CD4-positive, CD25-positive, alpha-beta regulatory T cell (primary cell): ENCODE data around the gene IRS2. TPM values are rescaled to one million over a fixed set of nuclear protein-coding genes. Genes with fewer than 3 reads are reported as not detected.

Experiments
- ATAC-seq, 2 donors: fragments of 150-1000 bp; cut with Tn5 transposase; one replicate each; pipeline ENCODE4 v1.10.0; 2021; ENCODE audit warnings: low read depth in 2 of 2, moderate number of reproducible peaks in 2 of 2, moderate library complexity in 1 of 2
- DNase-seq, 3 donors: peaks; one replicate each; pipeline versions ENCODE4 v3.0.0 to v3.0.0-alpha.2; 2012 to 2022; ENCODE audit warnings: mixed read lengths in 1 of 3
- H3K27ac ChIP-seq: one replicate; pipeline ENCODE4 v1.7.0; 2013; ENCODE audit warnings: mild to moderate bottlenecking, low read length; ENCODE audit not compliant: insufficient read depth, poor library complexity, severe bottlenecking
- H3K27me3 ChIP-seq: one replicate; pipeline ENCODE4 v1.7.0; 2013; ENCODE audit warnings: low read length; ENCODE audit not compliant: control insufficient read depth, insufficient read depth
- H3K36me3 ChIP-seq: one replicate; pipeline ENCODE4 v1.7.0; 2013; ENCODE audit warnings: mild to moderate bottlenecking, low read length, moderate library complexity; ENCODE audit not compliant: control insufficient read depth, insufficient read depth
- H3K4me1 ChIP-seq: 2 replicates; pipeline ENCODE4 v1.7.0; 2013; ENCODE audit warnings: mild to moderate bottlenecking, low read length; ENCODE audit not compliant: insufficient read depth, control insufficient read depth, poor library complexity, severe bottlenecking
- H3K4me3 ChIP-seq: one replicate; pipeline ENCODE4 v1.7.0; 2013; ENCODE audit warnings: low read depth, mild to moderate bottlenecking, low read length, moderate library complexity
- H3K9me3 ChIP-seq, 2 experiments: 1 replicate in 1 of 2; 2 replicates in 1 of 2; pipeline ENCODE4 v1.7.0; 2013; ENCODE audit warnings: low read length in 2 of 2, mild to moderate bottlenecking in 1 of 2, moderate library complexity in 1 of 2; ENCODE audit not compliant: control insufficient read depth in 2 of 2
- H3K27ac Mint-ChIP-seq, 3 donors: one replicate each; pipeline ENCODE4 v1.8.0; 2020 to 2022; ENCODE audit warnings: mild to moderate bottlenecking in 3 of 3, mixed read lengths in 3 of 3, moderate library complexity in 2 of 3
- H3K27me3 Mint-ChIP-seq: one replicate; pipeline ENCODE4 v1.8.0; 2022; ENCODE audit warnings: mild to moderate bottlenecking, mixed read lengths
- H3K36me3 Mint-ChIP-seq: one replicate; pipeline ENCODE4 v1.8.0; 2020; ENCODE audit warnings: mixed read lengths
- H3K4me1 Mint-ChIP-seq, 4 donors: one replicate each; pipeline ENCODE4 v1.8.0; 2020 to 2022; ENCODE audit warnings: mixed read lengths in 4 of 4, mild to moderate bottlenecking in 1 of 4
- H3K4me3 Mint-ChIP-seq, 4 donors: one replicate each; pipeline ENCODE4 v1.8.0; 2020 to 2022; ENCODE audit warnings: mild to moderate bottlenecking in 4 of 4, mixed read lengths in 4 of 4, moderate library complexity in 3 of 4
- H3K9me3 Mint-ChIP-seq, 7 donors: one replicate each; pipeline ENCODE4 v1.8.0; 2020 to 2022; ENCODE audit warnings: mixed read lengths in 7 of 7, mild to moderate bottlenecking in 3 of 7, moderate library complexity in 2 of 7
- polyA plus RNA-seq, 4 donors: library from polyadenylated mRNA; unstranded; fragments of 300-500 nt; fragmentation: Illumina TruSeq; gene quantifications; one replicate each; pipeline ENCODE4 v1.2.3, GENCODE V29; 2021
- total RNA-seq: library from RNA; stranded (reverse); gene quantifications from one replicate; pipeline ENCODE4 v1.2.3, GENCODE V29; 2022

The IRS2 gene
- total and polyA plus RNA-seq, 5 donors from 2014 or later: 1.9 to 86.7 (median 2.7) TPM

DNA sequence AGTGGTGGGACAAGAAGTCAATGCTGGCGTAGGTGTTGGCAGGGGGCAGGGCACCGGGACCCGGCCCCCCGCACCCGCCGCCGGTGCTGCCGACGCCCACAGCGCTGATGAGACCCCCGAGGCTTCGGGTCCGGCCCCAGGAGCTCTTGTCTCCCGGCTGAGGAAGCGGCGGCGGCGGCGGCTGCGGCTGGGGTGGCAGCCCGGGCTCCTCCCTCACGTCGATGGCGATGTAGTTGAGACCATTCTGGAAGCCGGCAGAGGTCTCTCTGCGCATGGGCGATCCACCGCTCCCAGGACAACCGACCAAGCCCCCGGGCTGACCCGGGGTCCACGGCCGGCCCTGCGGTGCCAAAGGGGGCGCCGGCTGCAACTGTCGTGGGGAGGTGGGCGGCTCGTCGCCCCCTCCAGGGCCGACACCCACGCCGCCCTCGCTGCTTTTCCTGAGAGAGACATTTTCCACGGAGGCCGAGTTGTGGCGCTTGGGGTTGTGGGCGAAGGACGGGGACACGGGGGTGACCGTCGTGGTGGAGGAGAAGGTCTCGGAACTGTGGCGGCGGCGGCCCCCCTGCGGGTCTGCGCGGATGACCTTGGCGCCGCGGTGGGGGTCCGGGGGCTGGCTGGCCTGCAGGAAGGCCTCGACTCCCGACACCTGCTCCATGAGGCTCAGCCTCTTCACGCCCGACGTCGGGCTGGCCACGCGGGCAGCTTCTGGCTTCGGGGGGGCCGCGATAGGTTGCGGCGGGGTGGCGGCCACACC, 4.1 kb downstream of the IRS2 start:
- no peak overlapping the region for H3K27ac ChIP-seq
- H3K4me3 Mint-ChIP-seq: peak overlapping the region in 1 of 4 donors; percentile 8
- H3K4me3 ChIP-seq: no peak overlapping the region
- DNase-seq (no peak), ATAC-seq (no peak)
- H3K36me3 ChIP-seq: peaks cover 3% of the 10 kb centered on the region
- no peaks in the 10 kb centered on the region for H3K27me3 Mint-ChIP-seq
- peaks cover 31 to 45% (median 37%) of the 10 kb centered on the region in 4 donors for H3K4me1 Mint-ChIP-seq
- H3K27me3 ChIP-seq: no peaks in the 10 kb centered on the region
- no peak overlapping the region for H3K27ac Mint-ChIP-seq
- peaks cover 47% of the 10 kb centered on the region for H3K4me1 ChIP-seq
- peaks cover 8% of the 10 kb centered on the region for H3K36me3 Mint-ChIP-seq
- H3K9me3 ChIP-seq: no peaks in the 10 kb centered on the region
- peaks cover 0 to 3% (median 0%) of the 10 kb centered on the region in 7 donors for H3K9me3 Mint-ChIP-seq

DNA sequence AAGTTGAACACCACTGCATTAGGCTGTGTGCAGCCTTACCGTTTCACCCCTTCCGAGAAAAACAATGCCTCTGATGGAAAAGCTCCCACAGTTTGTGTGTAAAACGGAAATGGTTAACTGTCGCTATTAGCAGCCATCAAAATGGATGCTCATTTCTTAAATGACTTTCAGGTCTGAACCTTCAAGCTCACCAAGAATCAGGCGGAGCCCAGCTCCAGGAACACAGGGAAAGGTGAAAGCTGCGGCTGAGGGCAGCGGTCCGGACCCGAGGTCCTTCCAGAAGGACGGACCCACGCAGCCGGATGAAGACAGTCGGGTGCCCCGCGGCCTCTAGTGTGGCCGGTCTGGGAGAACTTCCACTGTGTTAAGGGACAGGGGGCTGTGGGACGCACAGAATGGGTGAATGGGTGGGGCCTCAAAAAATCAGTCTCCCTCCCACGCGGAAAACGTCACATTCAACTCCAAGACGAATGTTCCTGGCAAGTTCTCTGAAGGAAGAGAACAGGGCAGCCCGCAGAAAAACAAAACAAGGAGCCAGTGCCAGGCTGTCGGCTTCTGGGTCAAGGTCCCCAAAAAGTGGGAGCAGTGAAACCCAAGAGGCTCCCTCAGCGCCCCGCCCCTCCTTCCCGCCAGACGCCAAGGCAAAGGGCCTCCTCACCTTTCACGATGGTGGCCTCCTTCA, 4.9 kb downstream of the IRS2 start:
- Mint-ChIP-seq H3K9me3 (peaks cover 0 to 3% (median 0%) of the 10 kb centered on the region in 7 donors), H3K4me3 (peak overlapping the region; percentile 64 to 75 (median 74)), H3K4me1 (peaks cover 36 to 52% (median 43%) of the 10 kb centered on the region in 4 donors), H3K36me3 (peaks cover 8% of the 10 kb centered on the region), H3K27me3 (no peaks in the 10 kb centered on the region), H3K27ac (peak overlapping the region in 1 of 3 donors; percentile 78)
- peak overlapping the region; percentile 21 for H3K4me3 ChIP-seq
- H3K9me3 ChIP-seq: no peaks in the 10 kb centered on the region
- peaks cover 3% of the 10 kb centered on the region for H3K36me3 ChIP-seq
- ATAC-seq (no peak), DNase-seq (no peak)
- peaks cover 47% of the 10 kb centered on the region for H3K4me1 ChIP-seq
- no peaks in the 10 kb centered on the region for H3K27me3 ChIP-seq
- H3K27ac ChIP-seq: no peak overlapping the region

GRCh38 chr13:109780845-109781383, 5.5 kb downstream of the IRS2 start:
- no peaks in the 10 kb centered on the region for H3K27me3 Mint-ChIP-seq
- ATAC-seq: no peak
- H3K4me1 Mint-ChIP-seq: peaks cover 38 to 56% (median 46%) of the 10 kb centered on the region in 4 donors

DNA sequence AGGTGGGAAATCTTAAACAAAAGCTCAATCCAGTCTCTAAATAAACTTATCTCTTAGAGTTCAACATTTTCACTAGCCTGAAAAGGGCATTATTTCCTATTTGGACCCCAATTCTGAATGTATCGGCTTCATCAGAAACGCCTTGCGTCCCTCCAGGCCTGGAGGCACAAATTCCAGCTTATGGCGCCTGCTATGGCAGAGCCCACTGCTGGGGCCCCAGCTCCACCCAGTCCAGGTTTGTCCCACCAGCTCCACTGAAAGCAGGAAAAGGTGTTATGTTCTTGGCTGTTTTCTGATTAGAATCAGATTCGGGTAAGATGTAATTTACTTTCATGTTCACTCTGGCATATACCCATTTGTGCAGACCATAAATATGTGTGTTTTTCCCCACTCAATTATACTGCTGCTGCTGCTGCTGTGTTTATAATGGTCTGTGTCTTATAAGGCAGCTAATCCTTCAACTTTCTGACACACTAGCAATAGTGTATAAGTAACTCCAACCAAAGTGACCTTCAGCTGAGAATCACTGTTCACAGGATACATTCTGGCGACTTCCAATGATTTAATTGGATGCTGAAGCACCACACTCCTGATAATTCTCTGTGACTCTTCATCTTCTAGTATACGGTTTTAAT, 6.4 kb downstream of the IRS2 start:
- Histone ChIP-seq H3K4me3 (peak overlapping the region; percentile 51), H3K27me3 (no peaks in the 10 kb centered on the region), H3K4me1 (peaks cover 47% of the 10 kb centered on the region), H3K27ac (no peak overlapping the region), H3K9me3 (no peaks in the 10 kb centered on the region), H3K36me3 (peaks cover 3% of the 10 kb centered on the region)
- H3K4me1 Mint-ChIP-seq: peaks cover 38 to 60% (median 46%) of the 10 kb centered on the region in 4 donors
- H3K36me3 Mint-ChIP-seq: peaks cover 8% of the 10 kb centered on the region
- DNase-seq (no peak), ATAC-seq (no peak)
- peak overlapping the region; percentile 64 to 75 (median 68) for H3K4me3 Mint-ChIP-seq
- H3K27ac Mint-ChIP-seq: peak overlapping the region; percentile 5 to 62 (median 57)
- H3K27me3 Mint-ChIP-seq: no peaks in the 10 kb centered on the region
- H3K9me3 Mint-ChIP-seq: peaks cover 0 to 3% (median 0%) of the 10 kb centered on the region in 7 donors

More at GRCh38 chr13:109780845-109781383, 5.5 kb downstream of the IRS2 start:
- Histone ChIP-seq H3K9me3 (no peaks in the 10 kb centered on the region), H3K27ac (no peak overlapping the region), H3K27me3 (no peaks in the 10 kb centered on the region), H3K4me1 (peaks cover 47% of the 10 kb centered on the region), H3K36me3 (peaks cover 3% of the 10 kb centered on the region), H3K4me3 (peak overlapping the region; percentile 51)
- Mint-ChIP-seq H3K9me3 (peaks cover 0 to 3% (median 0%) of the 10 kb centered on the region in 7 donors), H3K36me3 (peaks cover 8% of the 10 kb centered on the region), H3K4me3 (peak overlapping the region; percentile 64 to 75 (median 68)), H3K27ac (peak overlapping the region in 2 of 3 donors; percentile 22 to 78)
- no peak for DNase-seq

DNA sequence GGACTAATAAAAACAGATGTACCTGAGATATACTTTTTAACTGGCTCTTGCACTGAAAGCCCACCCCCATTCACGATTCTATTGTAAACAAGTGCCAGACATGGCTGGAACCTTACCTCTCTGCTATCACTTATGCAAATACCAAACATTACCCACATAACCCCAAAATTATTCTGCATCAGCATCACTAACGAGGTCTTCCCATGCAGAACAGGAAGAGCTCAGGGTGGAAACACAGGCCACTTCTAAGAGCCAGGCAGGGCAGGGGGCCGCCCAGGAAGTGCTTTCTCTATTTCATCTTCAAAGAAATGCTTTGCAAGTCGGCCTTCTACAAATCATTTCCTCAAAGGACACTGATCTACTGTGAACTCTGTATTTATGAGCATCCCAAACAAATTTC, 7.3 kb downstream of the IRS2 start:
- peak; percentile 81 to 87 for ATAC-seq
- Histone ChIP-seq H3K4me3 (peak overlapping the region; percentile 51), H3K27me3 (no peaks in the 10 kb centered on the region), H3K27ac (peak overlapping the region; percentile 38), H3K36me3 (peaks cover 3% of the 10 kb centered on the region), H3K4me1 (peaks cover 47% of the 10 kb centered on the region), H3K9me3 (no peaks in the 10 kb centered on the region)
- Mint-ChIP-seq H3K27me3 (no peaks in the 10 kb centered on the region), H3K4me1 (peaks cover 38 to 67% (median 46%) of the 10 kb centered on the region in 4 donors), H3K4me3 (peak overlapping the region; percentile 43 to 75 (median 68)), H3K9me3 (peaks cover 0 to 3% (median 0%) of the 10 kb centered on the region in 7 donors), H3K36me3 (peaks cover 9% of the 10 kb centered on the region), H3K27ac (peak overlapping the region; percentile 5 to 62 (median 57))
- peak; percentile 39 to 91 (median 77) for DNase-seq

DNA sequence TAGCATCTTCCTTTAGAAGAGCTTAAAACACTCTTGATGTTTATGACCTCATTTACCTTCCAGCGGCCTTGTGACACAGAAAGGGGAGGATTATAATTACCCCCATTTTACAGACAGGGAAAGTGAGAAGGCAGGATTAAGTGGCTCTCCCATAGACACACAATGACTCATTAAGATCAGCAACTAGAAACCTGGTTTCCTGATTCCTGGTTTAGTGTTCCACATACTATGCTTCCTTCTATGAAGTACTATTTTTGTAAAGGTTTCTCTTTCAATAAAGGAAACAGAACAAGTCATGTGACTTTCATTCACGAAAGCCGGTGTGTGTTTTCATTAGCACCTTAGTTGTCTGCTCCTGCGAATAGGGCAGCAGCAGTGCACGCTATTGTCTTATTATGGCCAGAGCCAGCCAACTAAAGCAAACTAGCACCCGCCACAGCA, 8.3 kb downstream of the IRS2 start:
- Histone ChIP-seq H3K36me3 (peaks cover 3% of the 10 kb centered on the region), H3K4me3 (peak overlapping the region; percentile 51), H3K27me3 (no peaks in the 10 kb centered on the region), H3K4me1 (peaks cover 47% of the 10 kb centered on the region), H3K27ac (peak overlapping the region; percentile 30), H3K9me3 (no peaks in the 10 kb centered on the region)
- Mint-ChIP-seq H3K9me3 (peaks cover 0 to 3% (median 0%) of the 10 kb centered on the region in 7 donors), H3K4me3 (peak overlapping the region; percentile 43 to 75 (median 68)), H3K36me3 (peaks cover 17% of the 10 kb centered on the region), H3K4me1 (peaks cover 46 to 76% (median 51%) of the 10 kb centered on the region in 4 donors), H3K27ac (peak overlapping the region; percentile 49 to 79 (median 62)), H3K27me3 (no peaks in the 10 kb centered on the region)
- ATAC-seq: peak in 1 of 2 donors; percentile 11
- DNase-seq: peak in 2 of 3 donors; percentile 26 to 53

- peaks cover 17% of the 10 kb centered on the region for H3K36me3 Mint-ChIP-seq
- H3K4me3 Mint-ChIP-seq: peak overlapping the region in 1 of 4 donors; percentile 0
Measured at GRCh38 chr13:109776575-109776974, 9.8 kb downstream of the IRS2 start.

More at GRCh38 chr13:109776575-109776974, 9.8 kb downstream of the IRS2 start:
- H3K4me1 ChIP-seq: peaks cover 43% of the 10 kb centered on the region
- H3K36me3 ChIP-seq: peaks cover 3% of the 10 kb centered on the region
- Mint-ChIP-seq H3K27me3 (no peaks in the 10 kb centered on the region), H3K27ac (peak overlapping the region in 1 of 3 donors; percentile 36), H3K4me1 (peaks cover 46 to 81% (median 51%) of the 10 kb centered on the region in 4 donors), H3K9me3 (peaks cover 0 to 2% (median 0%) of the 10 kb centered on the region in 7 donors)
- no peaks in the 10 kb centered on the region for H3K27me3 ChIP-seq
- no peak overlapping the region for H3K4me3 ChIP-seq
- DNase-seq (no peak), ATAC-seq (no peak)
- no peaks in the 10 kb centered on the region for H3K9me3 ChIP-seq
- no peak overlapping the region for H3K27ac ChIP-seq
